Heart left ventricle (tissue), 13 donors: ENCODE data around the gene RFX3.

Experiments
- CTCF ChIP-seq, 12 donors: fragments of 200-600 bp; sonication (generic) in 4 of 12; IDR thresholded peaks; one replicate each; pipeline versions ENCODE4 v1.5.0 to v1.8.0; 2018 to 2022; ENCODE audit warnings: antibody characterized with exemption in 12 of 12, mild to moderate bottlenecking in 5 of 12
- POLR2A ChIP-seq, 2 donors: fragments of 450-650 bp; IDR thresholded peaks; one replicate each; pipeline ENCODE4 v1.6.1; 2017; ENCODE audit warnings: antibody characterized with exemption in 2 of 2, mild to moderate bottlenecking in 2 of 2, moderate library complexity in 2 of 2
- donor health status: ischemic (EF 13 %, LVEDD 7.1; RV severe dilation, severe dysfunction).
- donor health status: DM: no; HTN: yes; CAD: no.
- donor health status: DM: no; HTN: no; CAD: no.
- donor health status: ischemic (EF 25% LVEDD 6.9; RV normal size, moderate dysfunction).
- donor health status: ischemic (EF 25% LVEDD 5.7; RV mildly dilated, moderate dysfunction).
- donor health status: ischemic (EF 35%, LVEDD 5.7; RV mildly dilated, moderate dysfunction).
- donor health status: nonischemic (EF 11% LVEDD 7.7; RV severe dilation, severe dysfunction).
- donor health status: DM: yes; HTN: yes; CAD: no.
- donor health status: PGD.
- donor health status: ischemic (EF 29% LVEDD 5.4; RV normal size, mild dysfunction).
- donor health status: nonischemic (EF 23%, LVEDD 6.1; RV moderate dilation, normal function).

GRCh38 chr9:3238236-3238635, 287.6 kb downstream of the RFX3 start:
- TF ChIP-seq POLR2A (IDR thresholded peaks at IDR 0.05) (no peak), CTCF (IDR thresholded peaks at IDR 0.05) (no peak)
